GM12873 (cell line): ENCODE results near the gene ACADL.
A peak's percentile ranks its signal among the peaks of the same experiment; 100 is the strongest.

Experiments used
- CTCF ChIP-seq: IDR thresholded peaks from 2 replicates; pipeline ENCODE4 v1.5.1; 2012; ENCODE audit warnings: low read depth, mild to moderate bottlenecking, moderate library complexity, low read length, control low read depth; ENCODE audit not compliant: insufficient read depth; ENCODE audit errors: missing control alignments

The ACADL gene

GRCh38 chr2:210203558-210203957 lies 21.7 kb downstream of the ACADL start:
- no peak for TF ChIP-seq CTCF

- no peak for TF ChIP-seq CTCF
Measured at GRCh38 chr2:210203147-210203546, 22.1 kb downstream of the ACADL start.

GRCh38 chr2:210199854-210200253 lies 25.4 kb downstream of the ACADL start:
- no peak for TF ChIP-seq CTCF

- peak; percentile 43 for TF ChIP-seq CTCF
Measured at GRCh38 chr2:210199186-210199765, 26.0 kb downstream of the ACADL start.

- no peak for TF ChIP-seq CTCF
Measured at GRCh38 chr2:210198326-210198725, 26.9 kb downstream of the ACADL start.

- TF ChIP-seq CTCF = no peak
Measured at GRCh38 chr2:210197720-210198119, 27.5 kb downstream of the ACADL start.

GRCh38 chr2:210195101-210195852 lies 30.0 kb downstream of the ACADL start:
- peak; percentile 56 for TF ChIP-seq CTCF
